COLO668 (cell line): Measurements from ENCODE around the gene PDCD1.
A peak's percentile ranks its signal among the peaks of the same experiment; 100 is the strongest.

Source experiments
- DNase-seq: peaks from one replicate; lab custom pipeline; 2025; ENCODE audit not compliant: unreplicated experiment; lab: John Stamatoyannopoulos, UW

PDCD1 gene

DNA sequence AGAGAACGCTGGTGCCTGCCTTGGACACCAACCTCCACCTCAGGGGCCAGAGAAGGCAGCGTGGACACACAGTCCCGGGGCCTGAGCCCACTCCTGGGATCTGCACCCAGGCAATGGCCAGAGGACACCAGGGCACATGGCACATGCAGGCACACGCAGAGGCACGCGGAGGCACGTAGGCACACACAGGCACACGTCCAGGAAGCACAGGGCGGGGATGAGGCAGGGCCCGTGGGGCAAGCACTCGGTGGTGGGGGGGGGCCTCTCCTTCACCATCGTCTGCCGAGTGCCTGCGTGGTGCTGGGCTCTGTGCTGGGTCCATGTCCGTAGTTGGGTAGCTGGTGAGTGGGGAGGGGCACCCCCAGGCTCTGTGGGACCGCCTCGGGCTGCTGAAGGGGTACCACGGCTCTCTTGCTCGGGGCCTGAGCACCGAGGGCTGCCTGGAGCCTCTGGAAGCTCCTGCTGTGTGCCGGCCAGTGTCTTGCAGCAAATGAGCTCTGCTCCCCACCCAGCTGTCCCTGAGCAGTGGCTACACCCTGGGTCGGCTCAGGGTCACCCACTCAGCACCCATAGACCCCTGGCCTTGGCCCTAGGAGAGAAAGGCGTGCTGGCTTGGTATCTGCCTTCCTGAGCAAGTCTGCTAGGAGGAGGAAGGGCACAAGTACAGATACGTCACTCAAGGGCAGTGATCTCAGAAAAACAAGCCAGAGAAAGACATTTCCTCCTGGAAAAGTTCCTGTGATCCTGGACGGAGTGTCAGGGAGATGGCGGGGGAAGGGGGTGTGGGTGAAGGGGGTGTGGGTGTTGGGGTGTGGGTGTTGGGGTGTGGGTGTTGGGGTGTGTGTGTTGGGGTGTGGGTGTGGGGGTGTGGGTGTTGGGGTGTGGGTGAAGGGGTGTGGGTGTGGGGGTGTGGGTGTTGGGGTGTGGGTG is 37.3 kb upstream of the PDCD1 start:
- no peak for DNase-seq

DNA sequence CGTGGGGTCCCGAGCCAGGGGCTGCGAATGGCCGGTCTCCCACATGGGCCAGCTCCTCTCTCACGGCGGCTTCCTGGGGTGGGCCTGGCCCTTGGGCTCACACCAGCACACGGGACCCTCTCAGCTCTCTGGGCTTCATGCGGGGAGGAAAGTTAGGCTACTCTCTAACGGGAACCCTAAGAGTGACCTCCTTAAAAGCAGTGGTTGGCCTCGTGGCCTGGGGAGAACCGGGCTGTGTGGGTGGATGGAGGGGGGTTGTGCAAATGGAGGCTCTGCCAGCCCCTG is 36.7 kb upstream of the PDCD1 start:
- no peak for DNase-seq

- no peak for DNase-seq
Measured at GRCh38 chr2:241894681-241895426, 36.2 kb upstream of the PDCD1 start.

DNA sequence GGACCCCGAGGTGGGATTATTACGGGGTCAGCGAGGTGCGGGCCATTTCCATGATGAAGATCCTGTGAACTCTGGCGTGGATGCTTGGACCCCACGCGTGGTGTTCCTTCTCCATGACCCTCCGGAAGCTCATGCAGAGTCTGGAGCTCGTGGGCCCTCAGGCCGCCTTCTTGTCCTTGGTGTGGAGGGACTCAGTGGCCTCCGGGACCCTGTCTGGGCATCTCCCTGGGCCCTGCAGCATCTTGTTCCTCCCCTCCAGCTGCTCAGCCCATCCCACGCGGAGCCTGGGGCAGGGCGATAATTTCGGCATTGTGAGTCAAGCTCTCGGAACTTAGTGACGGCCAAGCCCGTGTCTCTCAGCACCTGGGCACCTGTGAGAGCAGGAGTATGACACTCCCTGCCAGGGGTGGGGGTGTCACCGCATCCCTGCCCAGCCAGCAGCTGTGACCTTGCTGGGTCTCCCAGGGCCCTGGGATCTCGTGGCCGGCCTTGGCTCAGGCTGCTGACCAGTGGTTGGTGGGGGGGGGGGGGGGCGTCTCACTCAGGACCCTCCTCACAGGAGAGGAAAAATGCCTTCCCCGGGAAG is 35.5 kb upstream of the PDCD1 start:
- DNase-seq = no peak

- no peak for DNase-seq
Measured at GRCh38 chr2:241893265-241893664, 34.6 kb upstream of the PDCD1 start.

DNA sequence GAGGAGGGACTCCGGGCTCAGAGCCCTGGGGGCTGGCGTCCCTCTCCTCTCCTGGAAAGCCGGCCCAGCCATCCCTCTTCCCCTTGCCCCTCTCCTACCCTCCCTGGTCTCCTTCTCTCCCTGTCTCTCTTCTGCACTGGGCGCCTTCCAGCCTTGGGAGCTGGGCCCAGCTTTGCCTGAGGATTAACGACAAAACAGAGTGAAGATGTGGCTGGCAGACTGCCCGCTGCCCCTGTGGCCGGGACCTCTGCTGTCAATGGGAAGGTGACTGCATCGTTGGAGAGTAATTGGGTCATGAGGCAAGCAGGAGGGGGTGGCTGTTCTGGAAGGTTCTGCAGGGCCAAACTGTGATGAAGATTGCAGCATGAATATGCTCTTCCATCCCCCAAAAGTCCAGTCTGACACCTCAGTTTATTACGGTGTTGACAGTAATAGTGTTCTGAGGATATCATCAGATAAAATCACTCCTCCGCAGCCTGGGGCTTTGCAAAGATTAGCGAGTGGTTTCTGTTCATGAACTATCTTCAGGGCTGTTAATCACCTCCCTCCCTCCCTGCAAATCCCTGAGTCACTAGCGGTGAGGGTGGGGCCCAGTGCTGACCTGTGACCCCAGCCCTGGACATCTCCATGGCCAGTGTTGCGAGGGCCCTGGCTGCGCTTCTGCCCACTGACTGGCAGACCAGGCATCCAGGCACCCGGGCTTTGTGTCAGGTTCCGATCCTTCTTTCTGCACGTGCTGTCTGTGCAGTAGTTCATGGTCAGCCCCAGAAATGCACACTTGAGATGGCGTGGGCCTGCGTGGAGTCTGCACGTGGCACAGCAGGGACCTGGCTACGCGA is 33.8 kb upstream of the PDCD1 start:
- no peak for DNase-seq

GRCh38 chr2:241891988-241892298 is 33.2 kb upstream of the PDCD1 start:
- no peak for DNase-seq

- DNase-seq = no peak
Measured at GRCh38 chr2:241891315-241891987, 32.8 kb upstream of the PDCD1 start.

DNA sequence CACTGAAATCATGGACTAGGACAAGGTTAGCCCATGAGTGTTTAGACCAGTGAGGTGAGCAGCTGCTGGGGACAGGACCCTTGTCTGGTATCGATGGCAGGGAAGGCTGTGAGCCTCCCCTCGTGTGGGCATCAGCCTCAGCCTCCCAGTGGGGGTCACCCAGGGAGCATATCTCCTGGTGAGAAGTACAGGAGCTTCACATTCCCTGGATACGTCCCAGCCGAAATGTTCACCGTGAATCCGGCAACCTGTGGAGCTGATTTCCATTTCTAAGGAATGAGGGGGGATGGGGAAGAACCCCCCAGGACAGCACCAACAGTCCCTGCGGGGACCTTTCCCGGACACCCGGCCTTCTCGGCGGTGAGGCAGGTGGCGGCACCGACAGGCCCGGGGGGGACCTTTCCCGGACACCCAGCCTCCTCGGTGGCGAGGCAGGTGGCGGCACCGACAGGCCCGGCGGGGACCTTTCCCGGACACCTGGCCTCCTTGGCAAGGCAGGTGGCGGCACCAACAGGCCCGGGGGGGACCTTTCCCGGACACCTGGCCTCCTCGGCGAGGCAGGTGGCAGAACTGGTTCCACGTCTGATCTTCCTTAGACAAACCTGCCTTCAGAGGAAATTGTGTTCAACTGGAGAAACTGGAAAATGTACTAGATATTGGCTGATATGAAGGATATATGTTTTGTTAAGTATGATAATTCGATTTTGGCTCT is 32.0 kb upstream of the PDCD1 start:
- DNase-seq = peak; percentile 56

GRCh38 chr2:241888641-241889040 is 29.9 kb upstream of the PDCD1 start:
- no peak for DNase-seq

- DNase-seq = no peak
Measured at GRCh38 chr2:241887806-241888522, 29.3 kb upstream of the PDCD1 start.

DNA sequence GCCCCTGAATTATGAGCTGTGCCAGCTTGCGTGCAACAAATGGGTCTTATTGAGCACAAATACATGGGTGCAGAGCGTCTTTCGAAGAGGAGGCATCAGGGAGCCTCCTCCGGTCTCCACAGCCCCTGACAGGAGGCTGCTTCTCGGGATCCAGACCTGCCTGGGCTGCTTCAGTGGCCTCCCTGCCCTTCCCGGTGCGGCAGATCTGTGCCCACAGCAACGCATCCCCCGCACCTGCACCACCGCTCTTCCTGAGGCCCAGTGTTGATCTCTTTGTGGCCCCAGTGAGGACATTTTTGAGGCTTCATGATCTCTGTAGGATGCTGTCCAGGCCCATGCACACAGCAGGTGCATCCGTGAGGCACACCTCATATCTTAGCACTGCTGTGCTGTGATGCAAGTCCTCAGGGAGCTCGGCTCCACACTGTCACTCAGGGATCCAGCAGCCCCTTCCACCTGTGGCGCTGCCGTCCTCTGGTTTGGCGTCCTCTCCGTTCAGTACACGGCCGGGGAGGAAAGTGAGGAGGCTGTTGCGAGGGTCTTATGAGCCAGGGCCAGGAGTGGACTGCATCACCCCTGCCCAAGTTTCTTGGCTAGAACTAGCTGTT is 28.2 kb upstream of the PDCD1 start:
- DNase-seq = no peak

DNA sequence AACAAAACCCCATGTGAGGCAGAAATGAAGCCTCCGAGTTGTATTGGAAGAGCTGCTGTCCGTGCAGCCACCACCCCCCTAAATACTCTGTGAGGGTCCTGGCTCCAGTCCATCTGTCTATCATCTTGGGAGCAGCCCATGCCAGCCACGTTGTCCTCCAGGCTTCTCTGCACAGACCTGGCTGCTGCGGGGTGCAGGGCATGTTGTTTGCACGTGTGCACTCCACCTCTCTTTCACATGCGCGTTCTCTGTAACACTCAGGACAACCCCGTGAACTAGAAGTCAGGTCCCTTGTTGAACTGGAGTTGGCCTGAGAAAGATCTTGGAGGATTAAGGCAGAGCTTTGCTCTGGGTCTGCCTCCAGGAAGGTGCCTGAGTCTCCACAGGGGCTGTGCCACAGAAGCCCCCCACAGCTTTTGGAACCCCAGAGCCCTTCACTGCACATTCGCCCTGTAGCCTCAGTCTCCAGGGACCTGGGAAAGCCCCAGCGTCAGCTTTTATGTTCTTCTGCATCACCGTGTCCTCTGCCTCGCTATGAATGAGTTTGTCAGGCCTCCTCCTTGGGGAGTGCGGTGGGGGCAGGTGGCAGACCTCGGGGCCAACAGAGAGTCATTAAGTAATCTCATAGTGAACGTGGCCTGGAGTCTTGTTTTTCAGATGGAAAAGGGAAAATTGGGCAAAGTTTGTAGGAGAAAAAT is 27.4 kb upstream of the PDCD1 start:
- DNase-seq = no peak

- no peak for DNase-seq
Measured at GRCh38 chr2:241885291-241885945, 26.7 kb upstream of the PDCD1 start.

GRCh38 chr2:241884951-241885290 is 26.2 kb upstream of the PDCD1 start:
- DNase-seq = no peak

DNA sequence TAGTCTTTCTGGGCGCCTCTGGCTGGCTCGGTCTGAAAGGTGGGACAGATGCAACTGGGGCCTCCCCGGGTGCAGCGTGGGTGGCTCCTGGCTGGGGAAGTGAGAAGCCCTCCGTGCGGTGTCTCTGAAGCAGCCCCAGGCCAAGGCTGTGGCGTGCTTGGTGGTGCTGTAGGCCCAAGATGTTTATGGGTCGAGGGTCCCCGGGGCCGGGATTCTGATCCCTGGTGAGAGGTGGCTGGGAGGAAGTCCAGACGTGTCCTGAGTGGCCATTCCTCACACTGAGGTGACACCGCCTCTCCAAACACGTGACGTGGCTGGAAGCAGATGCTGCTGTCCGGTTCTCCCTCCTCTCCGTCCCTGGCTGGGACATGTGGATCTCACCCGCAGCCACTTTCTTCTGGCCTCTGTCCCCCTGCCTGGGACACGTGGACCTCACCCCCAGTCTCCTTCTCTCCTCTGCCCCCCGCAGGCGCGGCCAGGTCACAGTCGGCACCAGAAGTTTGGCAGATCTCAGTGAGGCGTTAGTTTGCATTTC is 23.5 kb upstream of the PDCD1 start:
- peak; percentile 60 for DNase-seq

DNA sequence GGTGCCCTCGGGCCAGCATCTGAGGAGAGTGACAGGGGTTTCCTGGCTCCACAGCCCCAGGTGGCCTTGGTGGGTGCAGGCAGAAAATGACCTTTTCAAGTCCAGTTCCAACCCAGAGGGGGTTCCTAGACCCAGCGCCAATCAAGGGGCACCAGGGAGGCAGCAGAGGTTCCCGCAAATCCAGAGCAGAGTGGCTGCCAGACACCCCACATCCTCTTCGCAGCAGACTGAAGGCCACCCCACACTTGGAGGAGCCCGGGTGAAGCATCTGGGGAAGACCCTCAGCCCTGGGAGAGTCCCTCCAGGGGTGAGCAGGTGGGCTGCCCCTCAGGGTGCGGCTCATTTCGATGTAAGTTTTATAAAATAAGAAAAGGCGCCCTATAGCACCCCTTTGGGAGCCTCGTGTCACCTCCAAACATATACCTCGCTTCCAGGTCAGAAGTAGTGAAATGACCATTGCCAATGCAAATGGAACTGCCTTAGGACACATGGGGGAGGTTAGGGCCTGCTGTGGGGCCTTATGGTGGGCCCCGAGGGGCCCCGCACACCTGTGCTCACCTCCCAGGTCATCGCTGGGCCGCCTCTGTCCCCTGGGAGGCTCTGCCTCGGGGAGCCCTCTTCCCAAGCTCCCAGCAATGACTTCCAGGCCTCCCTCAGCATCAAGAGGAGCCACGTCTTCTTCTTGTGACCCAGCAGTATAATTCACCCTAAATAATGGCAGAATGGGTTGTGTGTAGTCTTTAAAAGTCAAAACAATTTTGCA is 21.8 kb upstream of the PDCD1 start:
- no peak for DNase-seq
